Measurements from ENCODE around the gene GSK3A.
A peak's percentile ranks its signal among the peaks of the same experiment; 100 is the strongest.

The GSK3A gene

GRCh38 chr19:42246922-42247639, 4.7 kb upstream of the GSK3A start:
- Histone ChIP-seq H3K4me3 (ENCODE audit: low read depth, low read length) (no peak overlapping the region), H3K4me1 (ENCODE audit: control insufficient read depth, insufficient read depth, low read length, unreplicated experiment) (peaks cover 16% of the 10 kb centered on the region), H3K27me3 (ENCODE audit: insufficient read depth, low read length) (no peaks in the 10 kb centered on the region), H2AFZ (ENCODE audit: low read length, unreplicated experiment) (no peak overlapping the region), H3K27ac (ENCODE audit: low read depth, low read length) (peak overlapping the region; percentile 37), H3K79me2 (ENCODE audit: control insufficient read depth, insufficient read depth, low read length, unreplicated experiment) (peaks cover 26% of the 10 kb centered on the region), H3K36me3 (ENCODE audit: insufficient read depth, low read length) (no peaks in the 10 kb centered on the region)

GRCh38 chr19:42246143-42246921, 3.9 kb upstream of the GSK3A start:
- H3K27ac ChIP-seq (ENCODE audit: low read depth, low read length) = peak overlapping the region; percentile 37
- peaks cover 26% of the 10 kb centered on the region for H3K79me2 ChIP-seq (ENCODE audit: control insufficient read depth, insufficient read depth, low read length, unreplicated experiment)
- H2AFZ ChIP-seq (ENCODE audit: low read length, unreplicated experiment) = no peak overlapping the region
- H3K27me3 ChIP-seq (ENCODE audit: insufficient read depth, low read length) = no peaks in the 10 kb centered on the region
- H3K36me3 ChIP-seq (ENCODE audit: insufficient read depth, low read length) = no peaks in the 10 kb centered on the region
- no peak overlapping the region for H3K4me3 ChIP-seq (ENCODE audit: low read depth, low read length)
- peaks cover 9% of the 10 kb centered on the region for H3K4me1 ChIP-seq (ENCODE audit: control insufficient read depth, insufficient read depth, low read length, unreplicated experiment)

- H3K27ac ChIP-seq (ENCODE audit: low read depth, low read length) = no peak overlapping the region
- H3K79me2 ChIP-seq (ENCODE audit: control insufficient read depth, insufficient read depth, low read length, unreplicated experiment) = peaks cover 27% of the 10 kb centered on the region
- no peaks in the 10 kb centered on the region for H3K36me3 ChIP-seq (ENCODE audit: insufficient read depth, low read length)
- no peak overlapping the region for H3K4me3 ChIP-seq (ENCODE audit: low read depth, low read length)
- H2AFZ ChIP-seq (ENCODE audit: low read length, unreplicated experiment) = peak overlapping the region; percentile 31
- H3K4me1 ChIP-seq (ENCODE audit: control insufficient read depth, insufficient read depth, low read length, unreplicated experiment) = peaks cover under 1% of the 10 kb centered on the region
- H3K27me3 ChIP-seq (ENCODE audit: insufficient read depth, low read length) = no peaks in the 10 kb centered on the region
These were observed 2.8 kb upstream of the GSK3A start for GRCh38 chr19:42245231-42245630.

GRCh38 chr19:42244347-42245220, 2.2 kb upstream of the GSK3A start:
- Histone ChIP-seq H3K79me2 (ENCODE audit: control insufficient read depth, insufficient read depth, low read length, unreplicated experiment) (peaks cover 27% of the 10 kb centered on the region), H3K36me3 (ENCODE audit: insufficient read depth, low read length) (no peaks in the 10 kb centered on the region), H3K4me1 (ENCODE audit: control insufficient read depth, insufficient read depth, low read length, unreplicated experiment) (no peaks in the 10 kb centered on the region), H2AFZ (ENCODE audit: low read length, unreplicated experiment) (peak overlapping the region; percentile 41), H3K27ac (ENCODE audit: low read depth, low read length) (peak overlapping the region; percentile 54), H3K27me3 (ENCODE audit: insufficient read depth, low read length) (no peaks in the 10 kb centered on the region), H3K4me3 (ENCODE audit: low read depth, low read length) (peak overlapping the region; percentile 79)

GRCh38 chr19:42242069-42242511, 312 bp downstream of the GSK3A start:
- Histone ChIP-seq H3K27ac (ENCODE audit: low read depth, low read length) (peak overlapping the region; percentile 41), H3K4me1 (ENCODE audit: control insufficient read depth, insufficient read depth, low read length, unreplicated experiment) (no peaks in the 10 kb centered on the region), H3K4me3 (ENCODE audit: low read depth, low read length) (peak overlapping the region; percentile 79), H3K36me3 (ENCODE audit: insufficient read depth, low read length) (no peaks in the 10 kb centered on the region), H2AFZ (ENCODE audit: low read length, unreplicated experiment) (no peak overlapping the region), H3K27me3 (ENCODE audit: insufficient read depth, low read length) (no peaks in the 10 kb centered on the region), H3K79me2 (ENCODE audit: control insufficient read depth, insufficient read depth, low read length, unreplicated experiment) (peaks cover 30% of the 10 kb centered on the region)

- Histone ChIP-seq H3K27me3 (ENCODE audit: insufficient read depth, low read length) (no peaks in the 10 kb centered on the region), H3K36me3 (ENCODE audit: insufficient read depth, low read length) (no peaks in the 10 kb centered on the region), H3K4me1 (ENCODE audit: control insufficient read depth, insufficient read depth, low read length, unreplicated experiment) (no peaks in the 10 kb centered on the region), H3K79me2 (ENCODE audit: control insufficient read depth, insufficient read depth, low read length, unreplicated experiment) (peaks cover 30% of the 10 kb centered on the region), H2AFZ (ENCODE audit: low read length, unreplicated experiment) (no peak overlapping the region), H3K4me3 (ENCODE audit: low read depth, low read length) (peak overlapping the region; percentile 79), H3K27ac (ENCODE audit: low read depth, low read length) (no peak overlapping the region)
These were observed 1.1 kb downstream of the GSK3A start for GRCh38 chr19:42241279-42241678.

- peaks cover 30% of the 10 kb centered on the region for H3K79me2 ChIP-seq (ENCODE audit: control insufficient read depth, insufficient read depth, low read length, unreplicated experiment)
- no peak overlapping the region for H2AFZ ChIP-seq (ENCODE audit: low read length, unreplicated experiment)
- no peak overlapping the region for H3K4me3 ChIP-seq (ENCODE audit: low read depth, low read length)
- no peaks in the 10 kb centered on the region for H3K27me3 ChIP-seq (ENCODE audit: insufficient read depth, low read length)
- H3K27ac ChIP-seq (ENCODE audit: low read depth, low read length) = no peak overlapping the region
- H3K36me3 ChIP-seq (ENCODE audit: insufficient read depth, low read length) = no peaks in the 10 kb centered on the region
- H3K4me1 ChIP-seq (ENCODE audit: control insufficient read depth, insufficient read depth, low read length, unreplicated experiment) = no peaks in the 10 kb centered on the region
These were observed 2.7 kb downstream of the GSK3A start for GRCh38 chr19:42239544-42240220.

GRCh38 chr19:42235181-42235580, 7.2 kb downstream of the GSK3A start:
- H3K27me3 ChIP-seq (ENCODE audit: insufficient read depth, low read length) = no peaks in the 10 kb centered on the region
- no peak overlapping the region for H3K4me3 ChIP-seq (ENCODE audit: low read depth, low read length)
- H3K79me2 ChIP-seq (ENCODE audit: control insufficient read depth, insufficient read depth, low read length, unreplicated experiment) = peaks cover 12% of the 10 kb centered on the region
- no peaks in the 10 kb centered on the region for H3K4me1 ChIP-seq (ENCODE audit: control insufficient read depth, insufficient read depth, low read length, unreplicated experiment)
- H3K36me3 ChIP-seq (ENCODE audit: insufficient read depth, low read length) = no peaks in the 10 kb centered on the region
- H3K27ac ChIP-seq (ENCODE audit: low read depth, low read length) = no peak overlapping the region
- H2AFZ ChIP-seq (ENCODE audit: low read length, unreplicated experiment) = no peak overlapping the region

GRCh38 chr19:42234364-42234763, 8.0 kb downstream of the GSK3A start:
- H3K79me2 ChIP-seq (ENCODE audit: control insufficient read depth, insufficient read depth, low read length, unreplicated experiment) = peaks cover 4% of the 10 kb centered on the region

More at GRCh38 chr19:42234364-42234763, 8.0 kb downstream of the GSK3A start:
- Histone ChIP-seq H3K4me1 (ENCODE audit: control insufficient read depth, insufficient read depth, low read length, unreplicated experiment) (no peaks in the 10 kb centered on the region), H3K27ac (ENCODE audit: low read depth, low read length) (no peak overlapping the region), H3K27me3 (ENCODE audit: insufficient read depth, low read length) (no peaks in the 10 kb centered on the region), H3K4me3 (ENCODE audit: low read depth, low read length) (no peak overlapping the region), H3K36me3 (ENCODE audit: insufficient read depth, low read length) (0 out of 2 replicates have a peak, but pooled peaks cover under 1% of the 10 kb centered on the region), H2AFZ (ENCODE audit: low read length, unreplicated experiment) (no peak overlapping the region)
